ENCODE data around the gene KCNN1.
"Not testable (repeated sequence)": the region's sequence is repeated elsewhere in the genome, so short reads cannot be mapped to it uniquely, and the experiment has no call there.

Gene KCNN1

DNA sequence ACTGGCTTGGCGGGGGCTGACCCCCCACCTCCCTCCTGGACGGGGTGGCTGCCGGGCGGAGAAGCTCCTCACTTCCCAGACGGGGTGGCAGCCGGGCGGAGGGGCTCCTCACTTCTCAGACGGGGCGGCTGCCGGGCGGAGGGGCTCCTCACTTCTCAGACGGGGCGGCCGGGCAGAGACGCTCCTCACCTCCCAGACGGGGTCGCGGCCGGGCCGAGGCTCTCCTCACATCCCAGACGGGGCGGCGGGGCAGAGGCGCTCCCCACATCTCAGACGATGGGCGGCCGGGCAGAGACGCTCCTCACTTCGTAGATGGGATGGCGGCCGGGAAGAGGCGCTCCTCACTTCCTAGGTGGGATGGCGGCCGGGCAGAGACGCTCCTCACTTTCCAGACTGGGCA lies 38.8 kb downstream of the KCNN1 start:
- DNase-seq; H3K4me3 Mint-ChIP-seq; ATAC-seq (replicated peaks); H3K9me3 Mint-ChIP-seq; H3K27me3 Mint-ChIP-seq; H3K27ac Mint-ChIP-seq: not testable (repeated sequence)
- Mint-ChIP-seq H3K36me3 (ENCODE audit: insufficient read depth) (peaks cover 76% of the 10 kb centered on the region), H3K4me1 (ENCODE audit: low read depth in 2 of 2) (peaks cover 19 to 23% of the 10 kb centered on the region in 2 donors)

DNA sequence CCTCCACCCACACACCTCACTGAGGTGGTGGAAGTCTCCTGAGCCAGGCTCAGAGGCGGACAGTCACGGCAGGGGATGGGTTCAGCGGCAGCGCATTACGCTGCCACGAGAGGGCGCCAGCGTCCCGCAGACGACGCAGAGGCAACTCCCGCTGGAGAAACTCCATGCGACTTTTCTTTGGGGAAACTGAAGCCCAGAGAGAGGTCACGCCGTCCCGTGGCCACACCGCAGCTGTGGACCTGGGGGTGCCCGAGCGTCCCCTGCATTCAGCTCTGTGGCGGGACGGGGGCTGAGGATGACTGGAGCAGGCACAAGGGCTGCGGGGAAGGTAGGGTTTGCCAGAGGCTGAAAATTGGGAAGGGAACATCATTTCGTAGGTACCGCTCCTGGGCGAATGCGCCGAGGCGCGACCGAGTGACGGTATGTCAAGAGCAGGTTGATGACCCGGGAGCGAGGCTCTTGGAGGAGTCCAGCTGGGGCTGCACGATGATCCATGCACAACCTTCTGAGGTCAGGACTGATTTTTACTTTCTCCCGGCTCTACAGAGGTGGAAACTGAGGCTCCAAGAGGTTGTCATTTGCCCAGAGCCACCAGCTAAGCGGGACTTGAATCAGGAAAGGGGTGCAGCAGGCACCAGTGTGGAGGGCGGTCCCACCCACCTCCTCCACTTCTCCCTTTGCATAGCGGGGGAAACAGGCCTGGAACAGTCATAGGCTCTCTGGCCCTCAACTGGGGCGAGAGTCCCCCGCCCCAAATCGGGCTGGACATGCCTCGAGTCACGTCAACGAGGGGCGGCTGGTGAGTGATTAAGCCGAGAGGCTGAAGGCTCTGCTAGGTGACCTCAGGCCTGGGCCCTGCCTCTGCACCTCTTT lies 40.4 kb downstream of the KCNN1 start:
- Mint-ChIP-seq H3K4me3 (peak overlapping the region; percentile 84 to 86), H3K36me3 (ENCODE audit: insufficient read depth) (peaks cover 75% of the 10 kb centered on the region), H3K27me3 (no peaks in the 10 kb centered on the region), H3K9me3 (no peaks in the 10 kb centered on the region), H3K27ac (peak overlapping the region; percentile 87 to 90), H3K4me1 (ENCODE audit: low read depth in 2 of 2) (peaks cover 15 to 18% of the 10 kb centered on the region in 2 donors)
- peak; percentile 72 for ATAC-seq (replicated peaks)
- DNase-seq, result peak; percentile 77 to 83 (median 80)

DNA sequence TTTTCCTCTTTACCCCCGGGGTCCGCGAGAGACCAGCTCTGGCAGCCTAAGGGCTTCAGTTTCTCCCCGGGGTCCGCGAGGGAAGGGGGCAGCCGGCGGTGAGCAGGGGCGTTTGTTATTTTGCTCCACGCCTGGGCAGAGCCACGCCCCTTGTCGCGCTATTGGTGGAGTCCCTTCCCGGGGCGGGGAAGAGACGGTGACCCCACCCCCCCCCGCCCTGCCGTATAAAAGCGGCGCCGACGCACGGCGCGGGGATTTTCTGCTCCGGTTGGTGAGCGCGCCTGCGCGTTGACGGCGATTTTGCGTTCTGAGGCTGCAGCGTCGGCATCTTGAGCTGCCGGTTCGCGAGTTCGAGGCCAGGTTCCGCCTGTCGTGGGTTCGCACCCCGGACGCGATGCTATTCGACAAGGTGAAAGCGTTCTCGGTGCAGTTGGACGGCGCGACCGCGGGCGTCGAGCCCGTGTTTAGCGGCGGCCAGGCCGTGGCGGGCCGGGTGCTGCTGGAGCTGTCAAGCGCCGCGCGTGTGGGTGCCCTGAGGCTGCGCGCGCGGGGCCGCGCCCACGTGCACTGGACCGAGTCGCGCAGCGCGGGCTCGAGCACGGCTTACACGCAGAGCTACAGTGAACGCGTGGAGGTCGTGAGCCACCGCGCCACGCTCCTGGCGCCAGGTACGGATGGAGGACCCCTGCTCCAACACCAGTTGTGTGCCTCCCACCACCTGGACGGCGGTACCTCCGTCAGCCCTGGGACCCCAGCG lies 41.2 kb downstream of the KCNN1 start, which contains the start of gene ARRDC2:
Gene ARRDC2, plus strand, starts transcription at position 254 of the 757 bp plus-strand sequence. Its CDS starts 141 bp downstream, at position 395.
- H3K4me3 Mint-ChIP-seq, result peak within 1 kb of the TSS; percentile 84 to 86
- H3K27ac Mint-ChIP-seq, result peak within 1 kb of the TSS; percentile 87 to 90
- DNase-seq, result peak; percentile 77 to 81 (median 78)
- H3K9me3 Mint-ChIP-seq, result no peaks in the 10 kb centered on the region
- peaks cover 16 to 18% of the 10 kb centered on the region in 2 donors for H3K4me1 Mint-ChIP-seq (ENCODE audit: low read depth in 2 of 2)
- no peaks in the 10 kb centered on the region for H3K27me3 Mint-ChIP-seq
- peaks cover 75% of the 10 kb centered on the region for H3K36me3 Mint-ChIP-seq (ENCODE audit: insufficient read depth)
- ATAC-seq (replicated peaks), result peak; percentile 82

GRCh38 chr19:18008814-18009213 lies 41.9 kb downstream of the KCNN1 start:
- Mint-ChIP-seq H3K27me3 (no peaks in the 10 kb centered on the region), H3K36me3 (ENCODE audit: insufficient read depth) (peaks cover 75% of the 10 kb centered on the region), H3K27ac (peak overlapping the region in 1 of 2 donors; percentile 90), H3K4me1 (ENCODE audit: low read depth in 2 of 2) (peaks cover 23 to 25% of the 10 kb centered on the region in 2 donors), H3K4me3 (peak overlapping the region; percentile 59 to 86), H3K9me3 (no peaks in the 10 kb centered on the region)
- ATAC-seq (replicated peaks) (no peak), DNase-seq (no peak)

GRCh38 chr19:18009412-18010066 lies 42.6 kb downstream of the KCNN1 start:
- Mint-ChIP-seq H3K36me3 (ENCODE audit: insufficient read depth) (peaks cover 79% of the 10 kb centered on the region), H3K4me1 (ENCODE audit: low read depth in 2 of 2) (peaks cover 30 to 32% of the 10 kb centered on the region in 2 donors), H3K4me3 (peak overlapping the region in 1 of 2 donors; percentile 86), H3K9me3 (no peaks in the 10 kb centered on the region), H3K27ac (no peak overlapping the region), H3K27me3 (no peaks in the 10 kb centered on the region)
- no peak for DNase-seq
- no peak for ATAC-seq (replicated peaks)

DNA sequence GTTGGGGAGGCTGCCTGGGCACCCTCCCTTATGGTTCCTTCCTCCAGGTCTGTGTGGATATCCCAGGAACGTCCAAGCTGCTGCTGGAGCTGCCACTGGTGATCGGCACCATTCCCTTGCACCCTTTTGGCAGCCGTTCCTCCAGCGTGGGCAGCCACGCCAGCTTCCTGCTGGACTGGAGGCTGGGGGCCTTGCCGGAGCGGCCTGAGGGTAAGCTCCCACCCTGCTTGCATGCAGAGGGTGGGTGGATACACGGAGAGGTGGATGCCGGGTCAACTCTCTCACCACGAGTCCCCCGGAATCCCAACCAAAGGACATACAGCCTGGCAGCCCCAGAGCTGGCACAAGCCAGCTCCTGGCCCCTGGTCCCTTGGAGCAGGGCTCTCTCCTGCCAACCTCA lies 43.2 kb downstream of the KCNN1 start:
- H3K27me3 Mint-ChIP-seq, result no peaks in the 10 kb centered on the region
- no peak overlapping the region for H3K4me3 Mint-ChIP-seq
- no peak overlapping the region for H3K27ac Mint-ChIP-seq
- DNase-seq (no peak), ATAC-seq (replicated peaks) (no peak)
- H3K36me3 Mint-ChIP-seq (ENCODE audit: insufficient read depth), result peaks cover 81% of the 10 kb centered on the region
- H3K4me1 Mint-ChIP-seq (ENCODE audit: low read depth in 2 of 2), result peaks cover 32 to 33% of the 10 kb centered on the region in 2 donors
- no peaks in the 10 kb centered on the region for H3K9me3 Mint-ChIP-seq

GRCh38 chr19:18013210-18014111 lies 46.6 kb downstream of the KCNN1 start:
- DNase-seq, result no peak
- Mint-ChIP-seq H3K36me3 (ENCODE audit: insufficient read depth) (peaks cover 64% of the 10 kb centered on the region), H3K4me3 (peak overlapping the region; percentile 30 to 63), H3K27me3 (no peaks in the 10 kb centered on the region), H3K4me1 (ENCODE audit: low read depth in 2 of 2) (peaks cover 24 to 34% of the 10 kb centered on the region in 2 donors), H3K27ac (peak overlapping the region; percentile 64 to 94), H3K9me3 (no peaks in the 10 kb centered on the region)
- peak; percentile 40 for ATAC-seq (replicated peaks)

GRCh38 chr19:18014197-18014596 lies 47.3 kb downstream of the KCNN1 start:
- ATAC-seq (replicated peaks) (peak; percentile 87), DNase-seq (no peak)
- no peaks in the 10 kb centered on the region for H3K27me3 Mint-ChIP-seq
- H3K4me3 Mint-ChIP-seq, result peak overlapping the region; percentile 27 to 63
- H3K4me1 Mint-ChIP-seq (ENCODE audit: low read depth in 2 of 2), result peaks cover 19 to 30% of the 10 kb centered on the region in 2 donors
- H3K27ac Mint-ChIP-seq, result peak overlapping the region; percentile 64 to 94
- H3K36me3 Mint-ChIP-seq (ENCODE audit: insufficient read depth), result peaks cover 57% of the 10 kb centered on the region
- H3K9me3 Mint-ChIP-seq, result no peaks in the 10 kb centered on the region

DNA sequence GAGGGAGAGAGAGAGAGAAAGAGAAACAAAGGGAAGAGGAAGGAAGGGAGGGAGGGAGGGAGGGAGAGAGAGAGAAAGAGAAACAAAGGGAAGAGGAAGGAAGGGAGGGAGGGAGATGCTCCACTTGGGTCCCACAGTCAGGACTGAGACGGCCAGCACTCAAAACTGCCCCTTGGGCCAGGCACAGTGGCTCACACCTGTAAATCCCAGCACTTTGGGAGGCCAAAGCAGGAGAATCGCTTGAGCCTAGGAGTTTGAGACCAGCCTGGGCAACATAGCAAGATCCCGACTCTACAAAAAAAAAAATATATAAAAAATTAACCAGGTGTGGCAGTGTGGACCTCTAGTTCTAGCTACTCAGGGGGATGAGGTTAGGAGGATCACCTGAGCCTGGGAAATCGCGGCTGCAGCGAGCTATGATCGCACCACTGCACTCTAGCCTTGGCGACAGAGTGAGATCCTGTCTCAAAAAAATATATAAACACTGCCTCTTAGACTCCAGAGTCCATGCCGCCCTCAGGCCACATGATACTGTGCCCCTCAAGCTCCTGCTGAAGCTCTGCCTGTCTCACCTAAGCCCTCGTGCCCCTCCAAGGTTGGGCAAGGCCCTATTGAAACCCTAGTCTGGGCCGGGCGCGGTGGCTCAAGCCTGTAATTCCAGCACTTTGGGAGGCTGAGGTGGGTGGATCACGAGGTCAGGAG lies 49.5 kb downstream of the KCNN1 start:
- Mint-ChIP-seq H3K36me3 (ENCODE audit: insufficient read depth) (peaks cover 39% of the 10 kb centered on the region), H3K9me3 (no peaks in the 10 kb centered on the region), H3K27ac (peak overlapping the region; percentile 79 to 84), H3K4me1 (ENCODE audit: low read depth in 2 of 2) (peaks cover 26 to 39% of the 10 kb centered on the region in 2 donors), H3K27me3 (no peaks in the 10 kb centered on the region), H3K4me3 (no peak overlapping the region)
- ATAC-seq (replicated peaks) (no peak), DNase-seq (no peak)

DNA sequence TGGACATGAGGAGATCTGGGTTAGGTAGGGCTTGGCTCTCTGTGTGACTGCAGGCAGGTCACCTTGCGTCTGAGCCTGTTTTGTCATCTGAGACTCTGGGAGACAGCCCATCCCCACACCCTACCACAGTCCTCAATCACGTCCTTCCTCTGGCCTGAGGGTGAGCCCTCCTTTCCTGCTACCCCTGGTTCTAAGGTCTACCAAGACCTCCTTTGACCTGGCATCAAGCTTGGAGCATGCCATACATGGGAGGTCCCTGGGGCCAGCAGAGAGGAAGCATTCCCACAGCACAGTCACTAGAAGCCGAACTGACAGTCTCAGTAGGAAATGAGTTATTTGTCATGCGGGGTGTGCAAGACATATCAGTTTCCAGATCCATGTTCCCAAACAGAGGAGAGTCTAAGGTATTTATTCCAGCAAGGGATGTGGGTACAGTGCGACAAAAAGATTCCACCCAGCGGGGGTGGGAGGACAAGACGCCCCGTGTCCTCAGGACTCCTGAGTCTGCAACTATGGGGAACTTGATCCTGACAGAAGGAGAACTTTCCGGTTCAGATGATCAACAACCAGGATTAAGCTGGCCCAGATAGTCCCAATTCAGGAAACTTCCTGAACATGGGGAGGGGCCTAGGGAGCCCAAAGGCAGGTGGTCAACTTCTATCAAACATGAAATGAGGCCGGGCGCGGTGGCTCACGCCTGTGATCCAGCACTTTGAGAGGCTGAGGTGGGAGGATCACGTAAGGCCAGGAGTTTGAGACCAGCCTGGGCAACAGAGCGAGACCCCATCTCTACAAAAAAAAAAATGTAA lies 50.6 kb downstream of the KCNN1 start:
- DNase-seq, result no peak
- Mint-ChIP-seq H3K4me3 (no peak overlapping the region), H3K36me3 (ENCODE audit: insufficient read depth) (peaks cover 32% of the 10 kb centered on the region), H3K9me3 (no peaks in the 10 kb centered on the region), H3K27ac (peak overlapping the region; percentile 79 to 84), H3K4me1 (ENCODE audit: low read depth in 2 of 2) (peaks cover 34 to 47% of the 10 kb centered on the region in 2 donors), H3K27me3 (no peaks in the 10 kb centered on the region)
- ATAC-seq (replicated peaks), result no peak

DNA sequence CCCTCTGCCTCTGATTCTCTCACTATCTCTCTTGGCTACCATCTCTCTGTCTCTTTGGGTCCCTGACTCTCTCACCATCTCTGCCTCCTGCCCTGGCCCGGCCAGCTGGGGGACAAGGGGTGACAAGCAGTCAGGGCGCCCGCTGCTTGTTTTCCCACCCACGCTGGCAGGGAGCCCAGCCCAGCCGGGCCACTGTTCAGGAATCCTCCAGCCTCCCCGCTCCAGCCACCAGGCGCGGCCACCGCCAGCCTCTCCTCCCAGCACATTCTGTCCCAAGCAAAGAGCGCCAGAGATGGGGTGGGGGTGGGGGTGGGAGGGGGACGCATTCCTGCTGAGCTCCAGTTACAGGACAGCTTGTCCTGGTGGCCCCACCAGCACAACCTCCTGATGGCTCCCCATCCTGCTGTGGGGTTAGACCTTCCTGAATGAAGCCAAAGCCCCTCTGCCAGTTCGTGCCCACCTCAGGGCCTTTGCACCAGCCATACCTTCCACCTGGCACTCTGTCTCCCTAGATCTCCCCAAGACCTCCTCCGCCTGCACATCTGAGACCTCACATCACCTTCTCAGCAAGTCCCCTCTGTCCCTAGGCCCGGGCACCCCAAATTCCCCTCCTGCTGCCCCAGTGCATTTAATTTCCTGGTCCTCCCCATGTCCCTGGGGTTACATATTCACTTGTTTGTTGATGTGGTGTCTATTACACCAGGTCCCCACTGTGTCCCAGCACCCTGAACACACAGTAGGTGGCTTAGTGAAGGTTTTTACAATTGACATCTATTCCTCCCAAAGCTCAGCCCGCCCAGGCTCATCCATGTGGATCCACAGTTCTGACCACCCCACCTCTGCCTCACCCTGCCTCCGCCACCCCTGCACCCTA lies 53.5 kb downstream of the KCNN1 start:
- DNase-seq (no peak), ATAC-seq (replicated peaks) (no peak)
- no peak overlapping the region for H3K4me3 Mint-ChIP-seq
- H3K36me3 Mint-ChIP-seq (ENCODE audit: insufficient read depth), result peaks cover 3% of the 10 kb centered on the region
- peaks cover 18 to 38% of the 10 kb centered on the region in 2 donors for H3K4me1 Mint-ChIP-seq (ENCODE audit: low read depth in 2 of 2)
- no peaks in the 10 kb centered on the region for H3K9me3 Mint-ChIP-seq
- peak overlapping the region; percentile 56 to 85 for H3K27ac Mint-ChIP-seq
- no peaks in the 10 kb centered on the region for H3K27me3 Mint-ChIP-seq
